RCC 7860 (cell line): ENCODE results near the gene DCDC1.
"Not testable (repeated sequence)": the region's sequence is repeated elsewhere in the genome, so short reads cannot be mapped to it uniquely, and the experiment has no call there.

Experiments
- DNase-seq: peaks from one replicate; pipeline ENCODE4 v3.0.0-alpha.2; 2015; ENCODE audit warnings: low spot score
- FAIRE-seq: peaks from 2 replicates; lab custom pipeline; 2012; peaks lifted over from hg19 to GRCh38; lab: Jason Lieb, UNC

DCDC1 gene

GRCh38 chr11:31337806-31338205 lies 31.7 kb downstream of the DCDC1 start:
- DNase-seq (no peak), FAIRE-seq (no peak)

GRCh38 chr11:31328697-31329096 lies 40.8 kb downstream of the DCDC1 start:
- FAIRE-seq, result no peak

GRCh38 chr11:31327417-31327816 lies 42.1 kb downstream of the DCDC1 start:
- no peak for FAIRE-seq
- DNase-seq, result no peak

More at GRCh38 chr11:31328697-31329096, 40.8 kb downstream of the DCDC1 start:
- no peak for DNase-seq

GRCh38 chr11:31326470-31327148 lies 42.9 kb downstream of the DCDC1 start:
- FAIRE-seq (no peak), DNase-seq (no peak)

- no peak for DNase-seq
These were observed 44.4 kb downstream of the DCDC1 start for GRCh38 chr11:31325160-31325559.

GRCh38 chr11:31323145-31323544 lies 46.4 kb downstream of the DCDC1 start:
- DNase-seq (no peak), FAIRE-seq (no peak)

More at GRCh38 chr11:31325160-31325559, 44.4 kb downstream of the DCDC1 start:
- FAIRE-seq, result no peak

GRCh38 chr11:31321494-31321893 lies 48.0 kb downstream of the DCDC1 start:
- not testable (repeated sequence) for FAIRE-seq, DNase-seq

GRCh38 chr11:31303644-31304180 lies 65.8 kb downstream of the DCDC1 start:
- DNase-seq (no peak), FAIRE-seq (no peak)

GRCh38 chr11:31301549-31302510 lies 67.7 kb downstream of the DCDC1 start:
- no peak for FAIRE-seq
- DNase-seq, result no peak

- FAIRE-seq (no peak), DNase-seq (no peak)
These were observed 74.2 kb downstream of the DCDC1 start for GRCh38 chr11:31295308-31295707.

- DNase-seq, FAIRE-seq: not testable (repeated sequence)
These were observed 96.0 kb downstream of the DCDC1 start for GRCh38 chr11:31273527-31273926.

GRCh38 chr11:31267720-31268119 lies 101.8 kb downstream of the DCDC1 start:
- no peak for FAIRE-seq
- DNase-seq, result no peak

GRCh38 chr11:31264834-31265233 lies 104.7 kb downstream of the DCDC1 start:
- FAIRE-seq (no peak), DNase-seq (no peak)

- DNase-seq (no peak), FAIRE-seq (no peak)
These were observed 106.8 kb downstream of the DCDC1 start for GRCh38 chr11:31262761-31263160.

GRCh38 chr11:31259797-31260196 lies 109.7 kb downstream of the DCDC1 start:
- no peak for DNase-seq
- FAIRE-seq, result no peak

- DNase-seq (no peak), FAIRE-seq (no peak)
These were observed 115.1 kb downstream of the DCDC1 start for GRCh38 chr11:31254415-31254814.

GRCh38 chr11:31248768-31249167 lies 120.8 kb downstream of the DCDC1 start:
- FAIRE-seq (no peak), DNase-seq (no peak)

- no peak for FAIRE-seq
- no peak for DNase-seq
These were observed 122.2 kb downstream of the DCDC1 start for GRCh38 chr11:31247321-31247720.

- no peak for FAIRE-seq
These were observed 122.9 kb downstream of the DCDC1 start for GRCh38 chr11:31246451-31247165.

GRCh38 chr11:31243706-31244105 lies 125.8 kb downstream of the DCDC1 start:
- FAIRE-seq, result no peak
- DNase-seq, result no peak

More at GRCh38 chr11:31246451-31247165, 122.9 kb downstream of the DCDC1 start:
- no peak for DNase-seq
